PC-9 (cell line): ENCODE data around the gene DPEP3. TPM values are rescaled to one million over a fixed set of nuclear protein-coding genes. Genes with fewer than 3 reads are reported as not detected.

Experiments used
- BruUV-seq: library from RNA; stranded (reverse); fragments of 400-500 nt; replicated peaks from 2 replicates; lab custom pipeline; 2021; lab: Mats Ljungman, UMichigan
- CTCF ChIA-PET: fragments of 300-600 bp; sonication (Branson Sonifier 250); formaldehyde crosslinking; loops from one replicate; lab custom pipeline; 2022; ENCODE audit warnings: antibody characterized with exemption; lab: Charles Lee
- POLR2A ChIA-PET: fragments of 300-600 bp; sonication (Branson Sonifier 250); formaldehyde crosslinking; loops from one replicate; lab custom pipeline; 2022; ENCODE audit warnings: antibody characterized with exemption; ENCODE audit not compliant: unreplicated experiment; lab: Charles Lee
- DNase-seq, 2 experiments: peaks; one replicate each; pipeline versions ENCODE4 v3.0.0 to v3.0.0-alpha.2; 2015 to 2022; ENCODE audit warnings: mixed read lengths in 1 of 2
- H2AFZ ChIP-seq: fragments of 200-600 bp; sonication (generic); 2 replicates; pipeline ENCODE4 v1.8.1; 2017; ENCODE audit warnings: antibody characterized with exemption
- H3F3A ChIP-seq: fragments of 200-600 bp; sonication (generic); 2 replicates; pipeline ENCODE4 v1.8.1; 2017; ENCODE audit warnings: antibody characterized with exemption, mild to moderate bottlenecking, low read depth; ENCODE audit not compliant: insufficient read depth
- H3K27ac ChIP-seq: fragments of 200-600 bp; sonication (generic); 2 replicates; pipeline ENCODE4 v1.6.1; 2016; ENCODE audit warnings: mixed run types
- H3K27me3 ChIP-seq: fragments of 200-600 bp; sonication (generic); 2 replicates; pipeline ENCODE4 v1.6.1; 2016; ENCODE audit warnings: low read depth, mixed run types; ENCODE audit not compliant: insufficient read depth
- H3K36me3 ChIP-seq: fragments of 200-600 bp; sonication (generic); 2 replicates; pipeline ENCODE4 v1.6.1; 2016; ENCODE audit warnings: low read depth, mixed run types
- H3K4me1 ChIP-seq: fragments of 200-600 bp; sonication (generic); replicated peaks from 2 replicates; pipeline ENCODE4 v1.6.1; 2016; ENCODE audit warnings: mixed run types; ENCODE audit not compliant: insufficient read depth
- H3K4me2 ChIP-seq: fragments of 200-600 bp; sonication (generic); 2 replicates; pipeline ENCODE4 v1.6.1; 2017; ENCODE audit warnings: mixed run types
- H3K4me3 ChIP-seq: fragments of 200-600 bp; sonication (generic); 2 replicates; pipeline ENCODE4 v1.6.1; 2016; ENCODE audit warnings: mixed run types
- H3K79me2 ChIP-seq: fragments of 200-600 bp; sonication (generic); 2 replicates; pipeline ENCODE4 v1.6.1; 2017; ENCODE audit warnings: low read depth, mixed run types
- H3K9me2 ChIP-seq: fragments of 200-600 bp; sonication (generic); 2 replicates; pipeline ENCODE4 v1.8.1; 2017; ENCODE audit warnings: mild to moderate bottlenecking; ENCODE audit not compliant: insufficient read depth
- H3K9me3 ChIP-seq: fragments of 200-600 bp; sonication (generic); 2 replicates; pipeline ENCODE4 v1.8.1; 2016; ENCODE audit warnings: low read depth; ENCODE audit not compliant: insufficient read depth
- H4K20me1 ChIP-seq: fragments of 200-600 bp; sonication (generic); 2 replicates; pipeline ENCODE4 v1.8.1; 2017; ENCODE audit not compliant: insufficient read depth
- CTCF ChIP-seq: fragments of 200-600 bp; sonication (generic); conservative IDR thresholded peaks from 2 replicates; pipeline ENCODE4 v1.6.1; 2017; ENCODE audit warnings: mixed run types, antibody characterized with exemption, mild to moderate bottlenecking, moderate library complexity
- EZH2 ChIP-seq: fragments of 200-600 bp; sonication (generic); IDR thresholded peaks from 2 replicates; pipeline ENCODE4 v1.8.0; 2017; ENCODE audit warnings: antibody characterized with exemption, low read depth
- intact Hi-C: fragments of 100-400 bp; cut with micrococcal nuclease; formaldehyde crosslinking; loops from one replicate; pipeline ENCODE4 v1.10.0; 2022; ENCODE audit not compliant: unreplicated experiment
- total RNA-seq: library from RNA; stranded (reverse); gene quantifications from 2 replicates; pipeline ENCODE4 v1.2.3, GENCODE V29; 2021

The DPEP3 gene
- total RNA-seq, 1 experiment from 2014 or later, result not detected

GRCh38 chr16:67986949-67987348, 6.7 kb upstream of the DPEP3 start:
- H3K9me2 ChIP-seq, result no peaks in the 10 kb centered on the region
- DNase-seq, result no peak
- no peaks in the 10 kb centered on the region for H3K9me3 ChIP-seq
- H3F3A ChIP-seq, result no peaks in the 10 kb centered on the region
- no peaks in the 10 kb centered on the region for H3K27me3 ChIP-seq
- ChIA-PET CTCF (no interaction called here), POLR2A (interaction anchor here (1.0 kb wide), 1 partner anchor 48 kb away, joined by 4 read pairs; no protein-coding TSS in a partner anchor)
- no peak overlapping the region for H3K4me2 ChIP-seq
- no peak overlapping the region for H3K4me3 ChIP-seq
- peaks cover 9% of the 10 kb centered on the region for H3K4me1 ChIP-seq
- no peaks in the 10 kb centered on the region for H4K20me1 ChIP-seq
- no peak overlapping the region for H2AFZ ChIP-seq
- no TSS peak for BruUV-seq
- H3K27ac ChIP-seq, result no peak overlapping the region
- intact Hi-C loops, result no loop called here
- H3K79me2 ChIP-seq, result no peaks in the 10 kb centered on the region
- H3K36me3 ChIP-seq, result no peaks in the 10 kb centered on the region
- TF ChIP-seq CTCF, result no peak
- TF ChIP-seq EZH2, result no peak

GRCh38 chr16:67982011-67982696, 1.9 kb upstream of the DPEP3 start:
- no peak for DNase-seq
- no peak overlapping the region for H3K27ac ChIP-seq
- H3K27me3 ChIP-seq, result no peaks in the 10 kb centered on the region
- no peaks in the 10 kb centered on the region for H3K9me2 ChIP-seq
- no TSS peak for BruUV-seq
- no peak overlapping the region for H2AFZ ChIP-seq
- no peaks in the 10 kb centered on the region for H4K20me1 ChIP-seq
- H3K4me2 ChIP-seq, result no peak overlapping the region
- CTCF ChIA-PET, result no interaction called here
- POLR2A ChIA-PET, result no interaction called here
- H3F3A ChIP-seq, result no peaks in the 10 kb centered on the region
- no peaks in the 10 kb centered on the region for H3K9me3 ChIP-seq
- intact Hi-C loops, result no loop called here
- no peaks in the 10 kb centered on the region for H3K79me2 ChIP-seq
- H3K4me1 ChIP-seq, result peaks cover 9% of the 10 kb centered on the region
- TF ChIP-seq EZH2, result no peak
- no peak for TF ChIP-seq CTCF
- H3K36me3 ChIP-seq, result no peaks in the 10 kb centered on the region
- H3K4me3 ChIP-seq, result no peak overlapping the region

- Histone ChIP-seq H2AFZ (no peak overlapping the region), H3K27me3 (no peaks in the 10 kb centered on the region), H3K4me3 (no peak overlapping the region), H3K36me3 (no peaks in the 10 kb centered on the region), H3F3A (0 out of 2 replicates have a peak, but pooled peaks cover 4% of the 10 kb centered on the region), H3K4me1 (0 out of 2 replicates have a peak, but pooled peaks cover 4% of the 10 kb centered on the region), H3K79me2 (no peaks in the 10 kb centered on the region), H3K9me2 (no peaks in the 10 kb centered on the region), H3K9me3 (no peaks in the 10 kb centered on the region), H3K27ac (no peak overlapping the region), H3K4me2 (no peak overlapping the region), H4K20me1 (no peaks in the 10 kb centered on the region)
- TF ChIP-seq EZH2 (no peak), CTCF (no peak)
- no TSS peak for BruUV-seq
- intact Hi-C loops, result no loop called here
- DNase-seq, result no peak
- POLR2A ChIA-PET, result interaction anchor here (0.6 kb wide), 1 partner anchor 9 kb away, joined by 4 read pairs; no protein-coding TSS in a partner anchor
- CTCF ChIA-PET, result no interaction called here
Measured at GRCh38 chr16:67977469-67978227, 2.7 kb downstream of the DPEP3 start.
